Bronchial epithelial cell (primary cell): ENCODE data around the gene SUMF1. TPM values are rescaled to one million over a fixed set of nuclear protein-coding genes. Genes with fewer than 3 reads are reported as not detected.
"Not testable (repeated sequence)": the region's sequence is repeated elsewhere in the genome, so short reads cannot be mapped to it uniquely, and the experiment has no call there.

Experiments
- DNase-seq: peaks from one replicate; pipeline ENCODE4 v3.0.0-alpha.2; 2010; ENCODE audit warnings: low read depth
- FAIRE-seq: peaks from 2 replicates; lab custom pipeline; 2011; peaks lifted over from hg19 to GRCh38; lab: Jason Lieb, UNC
- H3K27me3 ChIP-seq: 2 replicates; pipeline ENCODE4 v1.5.1; 2011; ENCODE audit warnings: low read length; ENCODE audit not compliant: control insufficient read depth, insufficient read depth
- H3K36me3 ChIP-seq: 2 replicates; pipeline ENCODE4 v1.5.1; 2011; ENCODE audit warnings: low read length; ENCODE audit not compliant: control insufficient read depth, insufficient read depth
- H3K4me3 ChIP-seq: 2 replicates; pipeline ENCODE4 v1.5.1; 2011; ENCODE audit warnings: mild to moderate bottlenecking, low read depth, low read length, control low read depth
- CTCF ChIP-seq: IDR thresholded peaks from 2 replicates; pipeline ENCODE4 v1.5.1; 2011; ENCODE audit warnings: mild to moderate bottlenecking, moderate library complexity, low read length, control low read depth, inconsistent platforms; ENCODE audit not compliant: insufficient read depth, severe bottlenecking
- total RNA-seq: library from RNA; depleted of rRNA; stranded (reverse); fragments of >200 nt; gene quantifications from 2 replicates; pipeline ENCODE4 v1.2.1, GENCODE V29; 2014

The SUMF1 gene
- total RNA-seq, 1 donor from 2014 or later: 44.5 TPM

- FAIRE-seq (no peak), DNase-seq (no peak)
- H3K4me3 ChIP-seq: no peak overlapping the region
- no peaks in the 10 kb centered on the region for H3K36me3 ChIP-seq
- TF ChIP-seq CTCF: no peak
- no peaks in the 10 kb centered on the region for H3K27me3 ChIP-seq
Measured at GRCh38 chr3:4462369-4463040, 4.6 kb downstream of the SUMF1 start.

GRCh38 chr3:4461468-4462090, 5.5 kb downstream of the SUMF1 start:
- FAIRE-seq: no peak
- no peaks in the 10 kb centered on the region for H3K27me3 ChIP-seq
- no peak for DNase-seq
- TF ChIP-seq CTCF: no peak
- no peak overlapping the region for H3K4me3 ChIP-seq
- H3K36me3 ChIP-seq: no peaks in the 10 kb centered on the region

- no peak for TF ChIP-seq CTCF
- no peak overlapping the region for H3K4me3 ChIP-seq
- no peak for FAIRE-seq
- no peaks in the 10 kb centered on the region for H3K36me3 ChIP-seq
- no peak for DNase-seq
- H3K27me3 ChIP-seq: no peaks in the 10 kb centered on the region
Measured at GRCh38 chr3:4460334-4460733, 6.7 kb downstream of the SUMF1 start.

GRCh38 chr3:4458961-4459360, 8.1 kb downstream of the SUMF1 start:
- H3K36me3 ChIP-seq: no peaks in the 10 kb centered on the region
- no peak for FAIRE-seq
- no peak overlapping the region for H3K4me3 ChIP-seq

GRCh38 chr3:4456780-4457179, 10.3 kb downstream of the SUMF1 start:
- FAIRE-seq, H3K27me3 ChIP-seq, H3K36me3 ChIP-seq, H3K4me3 ChIP-seq, DNase-seq: not testable (repeated sequence)

More at GRCh38 chr3:4458961-4459360, 8.1 kb downstream of the SUMF1 start:
- no peaks in the 10 kb centered on the region for H3K27me3 ChIP-seq
- DNase-seq: no peak
- no peak for TF ChIP-seq CTCF

GRCh38 chr3:4454142-4454541, 12.9 kb downstream of the SUMF1 start:
- H3K4me3 ChIP-seq: no peak overlapping the region
- no peaks in the 10 kb centered on the region for H3K27me3 ChIP-seq
- H3K36me3 ChIP-seq: no peaks in the 10 kb centered on the region
- FAIRE-seq (no peak), DNase-seq (no peak)
- TF ChIP-seq CTCF: no peak
